Left lung (tissue), 14 donors: ENCODE measurements around the gene NCOA6. TPM values are rescaled to one million over a fixed set of nuclear protein-coding genes. Genes with fewer than 3 reads are reported as not detected.

Experiments
- ATAC-seq: fragments of 200-7000 bp; cut with Tn5 transposase; one replicate; pipeline ENCODE4 v1.9.1; 2020; ENCODE audit warnings: moderate library complexity
- DNase-seq, 4 donors: peaks; one replicate each; pipeline ENCODE4 v3.0.0-alpha.2; 2013 to 2020
- H3K27ac ChIP-seq, 2 donors: fragments of 200-600 bp; sonication (generic) in 1 of 2; one replicate each; pipeline versions ENCODE4 v1.5.0 to v1.8.0; 2020 to 2021
- H3K27me3 ChIP-seq, 2 donors: fragments of 200-600 bp; sonication (generic) in 1 of 2; one replicate each; pipeline versions ENCODE4 v1.5.0 to v1.8.0; 2020 to 2021
- H3K36me3 ChIP-seq, 2 donors: fragments of 200-600 bp; sonication (generic) in 1 of 2; one replicate each; pipeline versions ENCODE4 v1.5.0 to v1.8.0; 2020 to 2021
- H3K4me1 ChIP-seq, 2 donors: fragments of 200-600 bp; one replicate each; pipeline ENCODE4 v1.8.0; 2021
- H3K4me3 ChIP-seq, 2 donors: fragments of 200-600 bp; sonication (generic) in 1 of 2; one replicate each; pipeline versions ENCODE4 v1.5.0 to v1.8.0; 2020 to 2021; ENCODE audit warnings: mild to moderate bottlenecking in 1 of 2
- H3K9me3 ChIP-seq, 2 donors: fragments of 200-600 bp; sonication (generic) in 1 of 2; one replicate each; pipeline versions ENCODE4 v1.5.0 to v1.8.0; 2020 to 2021
- intact Hi-C, 2 donors: fragments of 100-400 bp; cut with DNase I; formaldehyde crosslinking; loops; one replicate each; pipeline versions ENCODE4 v1.11.2 to v1.14.2; 2022
- long read RNA-seq, 12 donors: library from polyadenylated mRNA in 2 of 12; unstranded in 2 of 12; transcript quantifications; one replicate each; pipeline ENCODE4 v2.0.0 and lab custom pipeline, GENCODE V29; 2019 to 2026
- polyA plus RNA-seq, 6 donors: library from polyadenylated mRNA; unstranded; fragments of 120-200 nt; gene quantifications; one replicate each; pipeline ENCODE4 v1.2.1, GENCODE V29; 2013; ENCODE audit not compliant: insufficient read length in 6 of 6
- total RNA-seq, 2 donors: library from RNA; stranded (reverse); fragmentation: NEBNext Ultra II Directional; extraction: Animal tissue kit (Norgen Biotek cat#: 25700); gene quantifications; one replicate each; pipeline ENCODE4 v1.2.1, GENCODE V29; 2021
- TF ChIP-seq, protein P1 (sequence below), 2 donors: fragments of 200-600 bp; sonication (generic) in 1 of 2; IDR thresholded peaks; one replicate each; pipeline versions ENCODE4 v1.5.0 to v1.8.0; 2021; ENCODE audit warnings: antibody characterized with exemption in 2 of 2
- donor health status: DM: no; HTN: yes; CAD: no.
- donor health status: DM: no; HTN: no; CAD: no.

Gene NCOA6
- 10 to 100 TPM; 26.0 to 28.7 TPM for total RNA-seq
- 10 to 100 TPM; 36.8 to 52.3 (median 46.1) TPM for polyA plus RNA-seq
- long read RNA-seq, donor 1, partial matches to known transcripts: 39 of 41 reads
- long read RNA-seq, donor 1, other reads (novel, unspliced or antisense): 0 of 41 reads
- long read RNA-seq, donor 2, partial matches to known transcripts: 46 of 46 reads
- long read RNA-seq, donor 2, other reads (novel, unspliced or antisense): 0 of 46 reads
- long read RNA-seq, donor 3, partial matches to known transcripts: 0 of 1 reads
- long read RNA-seq, donor 3, other reads (novel, unspliced or antisense): 0 of 1 reads
- long read RNA-seq, donor 4, partial matches to known transcripts: 0 of 1 reads
- long read RNA-seq, donor 4, other reads (novel, unspliced or antisense): 1 of 1 reads
- long read RNA-seq, donor 5, partial matches to known transcripts: 27 of 27 reads
- long read RNA-seq, donor 5, other reads (novel, unspliced or antisense): 0 of 27 reads
- long read RNA-seq, donor 6, partial matches to known transcripts: 6 of 6 reads
- long read RNA-seq, donor 6, other reads (novel, unspliced or antisense): 0 of 6 reads
- long read RNA-seq, donor 7: 0 reads
- long read RNA-seq, donor 8, partial matches to known transcripts: 23 of 24 reads
- long read RNA-seq, donor 8, other reads (novel, unspliced or antisense): 0 of 24 reads
- long read RNA-seq, donor 9: 0 reads
- long read RNA-seq, donor 10: 0 reads
- long read RNA-seq, donor 11, partial matches to known transcripts: 28 of 30 reads
- long read RNA-seq, donor 11, other reads (novel, unspliced or antisense): 0 of 30 reads
- long read RNA-seq, donor 12, partial matches to known transcripts: 13 of 13 reads
- long read RNA-seq, donor 12, other reads (novel, unspliced or antisense): 0 of 13 reads

DNA sequence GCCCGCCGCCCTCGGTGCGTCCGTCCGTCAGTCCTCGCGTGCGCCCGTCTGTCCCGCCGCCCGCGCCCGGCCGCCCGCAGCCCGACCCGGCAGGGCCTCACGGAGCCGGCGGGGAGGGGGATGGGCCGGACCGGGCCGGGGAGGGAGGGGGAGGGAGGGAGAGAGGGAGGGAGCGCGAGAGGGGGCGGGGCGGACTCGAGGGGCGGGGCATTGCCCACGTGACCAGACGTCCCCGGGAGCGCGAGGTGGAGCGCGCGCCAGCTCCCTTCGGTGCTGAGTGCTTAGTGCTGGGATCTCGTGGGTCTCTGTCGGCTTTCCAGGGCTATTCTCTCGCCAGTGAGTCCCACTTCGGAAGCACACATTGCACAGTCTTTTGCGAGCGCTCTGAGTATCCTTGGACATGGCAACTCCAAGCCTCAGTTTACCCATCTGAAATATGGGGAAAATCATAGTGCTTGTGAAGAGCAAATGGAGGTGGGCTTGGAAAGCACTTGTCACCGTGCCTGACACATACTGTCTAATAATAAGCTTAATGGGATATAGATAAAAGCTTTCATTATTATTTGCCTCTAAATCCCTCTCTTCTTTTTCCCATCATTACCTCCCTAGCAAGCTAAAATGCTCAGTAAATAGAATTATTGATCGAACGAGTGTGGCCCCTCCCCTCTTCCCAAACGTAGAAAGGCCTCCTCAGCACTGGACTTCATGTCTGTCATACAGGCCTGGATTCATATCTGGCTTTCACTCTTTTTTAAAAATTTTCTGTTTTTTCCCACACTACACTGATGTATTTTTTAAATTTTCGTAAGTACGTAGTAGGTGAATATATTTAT, at the start of gene NCOA6:
Gene NCOA6, minus strand, starts transcription at position 122 of the 833 bp plus-strand sequence. CDS start 43,296 bp downstream, outside the sequence.
- Histone ChIP-seq H3K27ac (peak within 1 kb of the TSS; percentile 88), H3K9me3 (no peaks in the 10 kb centered on the region), H3K4me3 (peak within 1 kb of the TSS; percentile 81 to 93), H3K27me3 (no peaks in the 10 kb centered on the region), H3K4me1 (peaks cover 9 to 28% of the 10 kb centered on the region in 2 donors), H3K36me3 (no peaks in the 10 kb centered on the region)
- intact Hi-C loops: no loop called here
- TF ChIP-seq, protein P1, sequence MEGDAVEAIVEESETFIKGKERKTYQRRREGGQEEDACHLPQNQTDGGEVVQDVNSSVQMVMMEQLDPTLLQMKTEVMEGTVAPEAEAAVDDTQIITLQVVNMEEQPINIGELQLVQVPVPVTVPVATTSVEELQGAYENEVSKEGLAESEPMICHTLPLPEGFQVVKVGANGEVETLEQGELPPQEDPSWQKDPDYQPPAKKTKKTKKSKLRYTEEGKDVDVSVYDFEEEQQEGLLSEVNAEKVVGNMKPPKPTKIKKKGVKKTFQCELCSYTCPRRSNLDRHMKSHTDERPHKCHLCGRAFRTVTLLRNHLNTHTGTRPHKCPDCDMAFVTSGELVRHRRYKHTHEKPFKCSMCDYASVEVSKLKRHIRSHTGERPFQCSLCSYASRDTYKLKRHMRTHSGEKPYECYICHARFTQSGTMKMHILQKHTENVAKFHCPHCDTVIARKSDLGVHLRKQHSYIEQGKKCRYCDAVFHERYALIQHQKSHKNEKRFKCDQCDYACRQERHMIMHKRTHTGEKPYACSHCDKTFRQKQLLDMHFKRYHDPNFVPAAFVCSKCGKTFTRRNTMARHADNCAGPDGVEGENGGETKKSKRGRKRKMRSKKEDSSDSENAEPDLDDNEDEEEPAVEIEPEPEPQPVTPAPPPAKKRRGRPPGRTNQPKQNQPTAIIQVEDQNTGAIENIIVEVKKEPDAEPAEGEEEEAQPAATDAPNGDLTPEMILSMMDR (IDR thresholded peaks at IDR 0.05): no peak
- DNase-seq (peak; percentile 77 to 95 (median 90)), ATAC-seq (peak; percentile 85)

DNA sequence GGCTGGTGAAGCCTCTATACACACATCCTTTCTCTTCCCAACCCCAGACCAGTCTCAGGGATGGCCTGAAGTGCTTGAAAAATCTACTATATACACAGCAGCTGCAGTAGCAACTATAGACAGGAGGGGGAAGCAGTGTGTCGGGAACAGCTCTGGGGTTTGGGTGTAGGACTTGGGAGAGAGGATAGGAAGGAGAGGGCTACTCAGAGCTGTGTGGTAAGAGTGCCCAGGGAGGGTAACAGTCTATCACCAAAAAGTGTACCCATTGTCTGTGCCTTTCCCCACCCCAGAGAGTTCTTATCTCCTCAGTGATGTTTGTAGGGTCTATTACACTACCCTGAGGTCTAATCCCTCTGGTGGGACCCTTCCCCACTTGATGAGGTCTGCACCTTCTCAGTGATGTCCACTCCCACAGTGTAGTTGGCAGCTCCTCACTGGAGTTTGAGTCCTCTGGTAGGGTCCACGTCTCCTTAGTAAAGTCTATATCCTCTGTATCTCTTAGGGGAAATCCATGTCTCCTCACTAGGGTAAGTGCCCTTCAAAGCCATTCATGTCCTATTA, 48.7 kb upstream of the NCOA6 start:
- H3K36me3 ChIP-seq: no peaks in the 10 kb centered on the region
- peak overlapping the region in 1 of 2 donors; percentile 85 for H3K27ac ChIP-seq
- no peaks in the 10 kb centered on the region for H3K27me3 ChIP-seq
- DNase-seq (peak in 3 of 4 donors; percentile 61 to 85 (median 73)), ATAC-seq (peak; percentile 58)
- TF ChIP-seq, protein P1 (IDR thresholded peaks at IDR 0.05): peak; percentile 81 to 83
- no peaks in the 10 kb centered on the region for H3K9me3 ChIP-seq
- no peak overlapping the region for H3K4me3 ChIP-seq
- peaks cover 10 to 57% of the 10 kb centered on the region in 2 donors for H3K4me1 ChIP-seq
- intact Hi-C loops: loop anchor here in 1 of 2 donors (2.0 kb wide), 1 partner anchor 83 kb away; no protein-coding TSS in a partner anchor

DNA sequence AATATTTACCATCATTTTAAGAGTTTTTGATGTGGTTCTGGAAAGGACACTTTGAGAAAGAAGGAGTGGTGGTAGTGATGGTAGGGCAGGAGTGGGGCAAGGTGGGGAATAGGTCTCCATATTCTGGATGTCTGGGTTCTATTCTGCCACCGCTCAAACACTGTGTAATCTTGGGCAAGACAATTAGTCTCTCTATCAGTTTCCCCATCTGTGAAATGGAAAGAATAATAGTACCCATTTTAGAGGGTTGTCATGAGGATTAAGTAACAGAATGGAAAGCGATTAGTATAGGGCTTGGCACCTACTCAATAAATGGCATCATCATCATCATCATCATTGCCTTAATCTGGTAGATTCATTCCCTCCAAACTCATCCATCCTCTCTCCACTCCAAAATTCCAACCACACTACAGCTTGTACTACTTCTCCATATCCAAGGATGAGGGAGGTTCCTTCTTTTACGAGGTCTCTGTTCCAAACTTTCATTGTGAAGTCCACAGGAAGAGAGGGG, 48.2 kb upstream of the NCOA6 start:
- no peak for DNase-seq
- intact Hi-C loops: loop anchor here in 1 of 2 donors (2.0 kb wide), 1 partner anchor 83 kb away; no protein-coding TSS in a partner anchor
- Histone ChIP-seq H3K27me3 (no peaks in the 10 kb centered on the region), H3K27ac (no peak overlapping the region), H3K9me3 (no peaks in the 10 kb centered on the region), H3K4me1 (peaks cover 10 to 57% of the 10 kb centered on the region in 2 donors), H3K36me3 (no peaks in the 10 kb centered on the region), H3K4me3 (no peak overlapping the region)
- no peak for ATAC-seq
- TF ChIP-seq, protein P1 (IDR thresholded peaks at IDR 0.05): no peak

DNA sequence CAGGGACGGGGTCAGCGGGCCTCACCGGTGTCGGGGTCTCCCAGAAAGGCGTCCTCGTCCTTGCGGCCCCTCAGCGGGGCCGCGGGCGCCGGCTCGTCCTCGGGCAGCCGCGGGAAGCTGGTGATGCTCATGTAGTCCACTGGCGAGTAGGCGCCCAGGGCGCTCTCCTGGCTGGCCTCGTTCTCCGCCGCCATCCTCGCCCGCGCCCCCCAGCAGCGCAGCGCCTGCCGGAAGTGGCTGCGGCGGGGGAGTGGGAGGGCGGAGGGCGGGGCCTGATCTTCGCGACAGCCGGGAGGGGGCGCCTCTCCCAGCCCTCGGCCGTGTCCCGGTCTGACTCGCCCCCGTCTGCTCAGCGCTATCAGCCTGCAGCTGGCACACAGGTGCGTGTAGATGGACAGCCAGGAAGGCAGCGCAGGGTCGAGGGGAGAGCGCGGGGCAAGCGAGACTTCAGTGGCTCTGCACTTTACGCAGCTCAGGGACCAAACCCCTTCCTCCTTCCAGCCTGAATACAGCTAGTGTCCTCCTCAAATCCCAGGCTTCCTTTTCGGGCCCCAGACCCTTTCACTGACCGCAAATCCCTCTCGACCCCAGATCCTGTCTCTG, 47.3 kb upstream of the NCOA6 start, which contains the start of gene GGT7:
Gene GGT7, minus strand, starts transcription at position 235 of the 603 bp plus-strand sequence. Its CDS starts 41 bp downstream, at position 194.
- H3K36me3 ChIP-seq: no peaks in the 10 kb centered on the region
- intact Hi-C loops: no loop called here
- H3K27ac ChIP-seq: peak within 1 kb of the TSS in 1 of 2 donors; percentile 37
- peak; percentile 55 for ATAC-seq
- peak within 1 kb of the TSS; percentile 71 to 72 for H3K4me3 ChIP-seq
- peak; percentile 67 to 96 (median 82) for DNase-seq
- no peaks in the 10 kb centered on the region for H3K9me3 ChIP-seq
- H3K4me1 ChIP-seq: peaks cover 10 to 52% of the 10 kb centered on the region in 2 donors
- H3K27me3 ChIP-seq: no peaks in the 10 kb centered on the region
- TF ChIP-seq, protein P1 (IDR thresholded peaks at IDR 0.05): peak; percentile 66 to 80
